Coronary artery (tissue), 2 donors: Measurements from ENCODE around the gene PLA2G2F.

Experiments used
- DNase-seq: peaks from one replicate; pipeline ENCODE4 v3.0.0-alpha.2; 2017; ENCODE audit warnings: low spot score
- H3K27ac ChIP-seq, 2 donors: fragments of 200-600 bp; sonication (generic); one replicate each; pipeline ENCODE4 v1.5.1; 2016 to 2019
- H3K4me3 ChIP-seq: fragments of 200-600 bp; sonication (generic); 2 replicates; pipeline ENCODE4 v1.5.1; 2016; ENCODE audit warnings: mild to moderate bottlenecking, moderate library complexity
- TF ChIP-seq, protein P1 (sequence below): fragments of 200-600 bp; sonication (generic); IDR thresholded peaks from one replicate; pipeline ENCODE4 v1.5.1; 2019; ENCODE audit warnings: antibody characterized with exemption

The PLA2G2F gene

GRCh38 chr1:20136249-20136648, 2.9 kb upstream of the PLA2G2F start:
- TF ChIP-seq, protein P1, sequence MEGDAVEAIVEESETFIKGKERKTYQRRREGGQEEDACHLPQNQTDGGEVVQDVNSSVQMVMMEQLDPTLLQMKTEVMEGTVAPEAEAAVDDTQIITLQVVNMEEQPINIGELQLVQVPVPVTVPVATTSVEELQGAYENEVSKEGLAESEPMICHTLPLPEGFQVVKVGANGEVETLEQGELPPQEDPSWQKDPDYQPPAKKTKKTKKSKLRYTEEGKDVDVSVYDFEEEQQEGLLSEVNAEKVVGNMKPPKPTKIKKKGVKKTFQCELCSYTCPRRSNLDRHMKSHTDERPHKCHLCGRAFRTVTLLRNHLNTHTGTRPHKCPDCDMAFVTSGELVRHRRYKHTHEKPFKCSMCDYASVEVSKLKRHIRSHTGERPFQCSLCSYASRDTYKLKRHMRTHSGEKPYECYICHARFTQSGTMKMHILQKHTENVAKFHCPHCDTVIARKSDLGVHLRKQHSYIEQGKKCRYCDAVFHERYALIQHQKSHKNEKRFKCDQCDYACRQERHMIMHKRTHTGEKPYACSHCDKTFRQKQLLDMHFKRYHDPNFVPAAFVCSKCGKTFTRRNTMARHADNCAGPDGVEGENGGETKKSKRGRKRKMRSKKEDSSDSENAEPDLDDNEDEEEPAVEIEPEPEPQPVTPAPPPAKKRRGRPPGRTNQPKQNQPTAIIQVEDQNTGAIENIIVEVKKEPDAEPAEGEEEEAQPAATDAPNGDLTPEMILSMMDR, result no peak
- peak; percentile 19 for DNase-seq
- no peak overlapping the region for H3K27ac ChIP-seq
- H3K4me3 ChIP-seq, result no peak overlapping the region

DNA sequence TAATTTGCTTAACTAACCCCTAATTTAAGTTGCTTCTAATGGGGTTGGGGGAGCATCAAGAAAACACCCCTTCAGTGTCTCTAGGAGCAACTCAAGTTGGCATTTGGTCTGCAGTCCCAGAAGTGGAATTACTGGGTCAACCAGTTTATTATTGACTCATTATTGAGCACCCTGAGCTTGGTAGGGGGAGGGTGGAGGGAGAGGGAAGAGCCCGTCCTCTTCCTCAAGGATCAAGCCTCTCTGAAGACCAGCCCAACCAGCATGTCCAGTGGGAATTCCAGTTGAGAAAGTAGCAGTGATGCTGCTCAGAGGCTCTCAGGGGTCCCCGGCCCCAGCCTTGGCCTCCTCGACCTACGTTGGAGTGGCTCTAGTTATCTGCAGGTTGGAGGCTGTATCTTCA, 2.1 kb upstream of the PLA2G2F start:
- TF ChIP-seq, protein P1, result no peak
- no peak overlapping the region for H3K4me3 ChIP-seq
- H3K27ac ChIP-seq, result no peak overlapping the region
- DNase-seq, result no peak

GRCh38 chr1:20137604-20138003, 1.5 kb upstream of the PLA2G2F start:
- no peak overlapping the region for H3K27ac ChIP-seq

DNA sequence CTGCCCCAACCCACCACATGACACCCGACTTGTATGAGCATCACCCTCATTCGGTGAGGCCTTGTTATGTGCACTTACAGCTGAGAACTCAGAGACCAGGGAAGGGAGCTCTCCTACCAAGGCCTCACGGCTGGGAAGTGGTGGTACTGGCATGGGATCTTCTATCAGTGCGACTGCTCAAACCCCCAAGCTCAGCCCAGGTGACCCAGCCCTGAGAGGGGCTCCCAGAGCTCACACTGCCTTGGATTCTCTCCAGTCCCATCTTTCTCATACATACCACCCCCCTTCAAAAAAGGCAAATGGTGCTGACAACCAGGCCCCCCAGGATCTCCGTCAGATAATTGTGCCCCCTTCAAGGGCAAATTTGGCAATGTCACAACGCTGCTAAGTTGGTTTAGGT, 777 bp upstream of the PLA2G2F start:
- no peak overlapping the region for H3K27ac ChIP-seq
- TF ChIP-seq, protein P1, result no peak
- no peak for DNase-seq
- no peak overlapping the region for H3K4me3 ChIP-seq

More at GRCh38 chr1:20137604-20138003, 1.5 kb upstream of the PLA2G2F start:
- H3K4me3 ChIP-seq, result no peak overlapping the region
- TF ChIP-seq, protein P1, result no peak
- DNase-seq, result no peak

GRCh38 chr1:20139776-20140612, 871 bp downstream of the PLA2G2F start:
- Histone ChIP-seq H3K27ac (no peak overlapping the region), H3K4me3 (no peak overlapping the region)
- DNase-seq, result peak; percentile 61
- TF ChIP-seq, protein P1, result no peak

DNA sequence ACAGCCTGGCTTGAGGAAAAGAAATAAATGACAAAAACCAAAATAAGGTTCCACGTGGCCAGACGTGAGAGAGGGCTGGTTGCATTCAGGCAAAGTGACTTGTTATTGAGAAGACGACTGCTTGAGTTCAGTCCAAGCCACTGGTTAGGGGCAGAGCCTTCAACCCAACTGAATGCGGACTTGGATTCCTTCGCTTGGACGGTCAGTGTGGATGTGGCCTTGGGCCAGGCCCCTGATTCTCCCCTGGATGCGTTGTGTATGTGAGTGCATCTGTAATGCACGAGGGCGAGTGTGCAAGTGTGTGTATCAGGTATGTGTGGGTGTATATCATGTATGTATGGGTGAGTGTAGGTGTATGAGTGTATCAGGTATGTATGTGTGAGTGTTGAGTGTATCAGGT, 1.9 kb downstream of the PLA2G2F start:
- DNase-seq, result no peak
- TF ChIP-seq, protein P1, result no peak
- Histone ChIP-seq H3K27ac (no peak overlapping the region), H3K4me3 (no peak overlapping the region)

DNA sequence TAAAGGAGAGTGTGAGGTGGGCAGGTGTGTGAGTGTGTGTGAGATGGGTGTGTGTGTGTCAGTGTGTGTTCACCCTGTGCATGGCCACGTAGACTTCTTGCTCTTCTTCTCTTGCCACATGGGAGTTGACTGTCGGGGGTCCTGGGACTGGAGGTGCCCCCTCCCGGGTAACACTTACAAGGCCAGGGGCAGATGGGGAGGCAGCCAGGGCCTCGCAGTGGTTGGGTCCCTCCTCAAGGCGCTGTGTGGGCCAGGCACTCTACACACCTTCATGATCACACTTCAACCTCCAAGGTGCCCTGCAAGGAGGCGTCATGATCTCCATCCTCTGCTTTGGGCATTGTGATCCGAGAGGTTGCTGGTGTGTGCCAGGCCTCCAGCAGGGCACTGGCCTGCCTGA, 2.3 kb downstream of the PLA2G2F start:
- Histone ChIP-seq H3K4me3 (no peak overlapping the region), H3K27ac (no peak overlapping the region)
- DNase-seq, result peak; percentile 61
- TF ChIP-seq, protein P1, result no peak
